NCI-H524 treated with DMSO at 0.1 percent for 48 hours (cell line): ENCODE results near the gene SPIRE1.

ENCODE experiments used
- DNase-seq: peaks from one replicate; lab custom pipeline; 2025; lab: John Stamatoyannopoulos, UW

Gene SPIRE1

GRCh38 chr18:12443551-12443950, 214.4 kb downstream of the SPIRE1 start:
- DNase-seq = no peak

- no peak for DNase-seq
Measured at GRCh38 chr18:12442946-12443345, 215.0 kb downstream of the SPIRE1 start.

GRCh38 chr18:12441475-12442034, 216.4 kb downstream of the SPIRE1 start:
- DNase-seq = no peak

GRCh38 chr18:12438257-12438656, 219.7 kb downstream of the SPIRE1 start:
- DNase-seq = no peak

GRCh38 chr18:12435867-12436266, 222.0 kb downstream of the SPIRE1 start:
- no peak for DNase-seq

GRCh38 chr18:12434541-12434929, 223.4 kb downstream of the SPIRE1 start:
- no peak for DNase-seq

- DNase-seq = no peak
Measured at GRCh38 chr18:12433829-12434540, 223.9 kb downstream of the SPIRE1 start.

- no peak for DNase-seq
Measured at GRCh38 chr18:12432881-12433280, 225.0 kb downstream of the SPIRE1 start.

- no peak for DNase-seq
Measured at GRCh38 chr18:12432196-12432595, 225.7 kb downstream of the SPIRE1 start.

- no peak for DNase-seq
Measured at GRCh38 chr18:12431561-12431960, 226.3 kb downstream of the SPIRE1 start.

GRCh38 chr18:12430137-12430990, 227.5 kb downstream of the SPIRE1 start:
- DNase-seq = no peak

- no peak for DNase-seq
Measured at GRCh38 chr18:12429556-12429955, 228.4 kb downstream of the SPIRE1 start.

- no peak for DNase-seq
Measured at GRCh38 chr18:12428923-12429322, 229.0 kb downstream of the SPIRE1 start.

- DNase-seq = no peak
Measured at GRCh38 chr18:12426924-12427323, 231.0 kb downstream of the SPIRE1 start.

- DNase-seq = no peak
Measured at GRCh38 chr18:12424252-12424651, 233.7 kb downstream of the SPIRE1 start.

GRCh38 chr18:12423820-12424219, 234.1 kb downstream of the SPIRE1 start:
- no peak for DNase-seq

- no peak for DNase-seq
Measured at GRCh38 chr18:12423393-12423792, 234.5 kb downstream of the SPIRE1 start.

GRCh38 chr18:12422936-12423335, 235.0 kb downstream of the SPIRE1 start:
- DNase-seq = peak; percentile 77

GRCh38 chr18:12421732-12422131, 236.2 kb downstream of the SPIRE1 start:
- DNase-seq = no peak

- peak; percentile 53 for DNase-seq
Measured at GRCh38 chr18:12420821-12421421, 237.0 kb downstream of the SPIRE1 start.

GRCh38 chr18:12417687-12418086, 240.2 kb downstream of the SPIRE1 start:
- no peak for DNase-seq

- no peak for DNase-seq
Measured at GRCh38 chr18:12416098-12416729, 241.7 kb downstream of the SPIRE1 start.
